NCI-H69 (cell line): ENCODE data around the gene SNAI1.
A peak's percentile ranks its signal among the peaks of the same experiment; 100 is the strongest.
"Not testable (repeated sequence)": the region's sequence is repeated elsewhere in the genome, so short reads cannot be mapped to it uniquely, and the experiment has no call there.

Source experiments
- DNase-seq: peaks from one replicate; lab custom pipeline; 2025; lab: John Stamatoyannopoulos, UW

SNAI1 gene

GRCh38 chr20:49964964-49965780 is 17.6 kb upstream of the SNAI1 start:
- peak; percentile 66 for DNase-seq

GRCh38 chr20:49965781-49966305 is 16.9 kb upstream of the SNAI1 start:
- DNase-seq: no peak

GRCh38 chr20:49966861-49967260 is 15.9 kb upstream of the SNAI1 start:
- DNase-seq: no peak

- DNase-seq: no peak
Measured at GRCh38 chr20:49969234-49969633, 13.5 kb upstream of the SNAI1 start.

GRCh38 chr20:49969946-49970345 is 12.8 kb upstream of the SNAI1 start:
- no peak for DNase-seq

- DNase-seq: no peak
Measured at GRCh38 chr20:49970498-49970897, 12.3 kb upstream of the SNAI1 start.

- DNase-seq: no peak
Measured at GRCh38 chr20:49973981-49974380, 8.8 kb upstream of the SNAI1 start.

- DNase-seq: no peak
Measured at GRCh38 chr20:49976542-49976941, 6.2 kb upstream of the SNAI1 start.

- DNase-seq: not testable (repeated sequence)
Measured at GRCh38 chr20:49977740-49978139, 5.0 kb upstream of the SNAI1 start.

- no peak for DNase-seq
Measured at GRCh38 chr20:49978685-49979029, 4.1 kb upstream of the SNAI1 start.

GRCh38 chr20:49979030-49979832 is 3.5 kb upstream of the SNAI1 start:
- peak; percentile 49 for DNase-seq

- DNase-seq: peak; percentile 62
Measured at GRCh38 chr20:49980140-49981008, 2.4 kb upstream of the SNAI1 start.

GRCh38 chr20:49981218-49982071 is 1.3 kb upstream of the SNAI1 start:
- no peak for DNase-seq

GRCh38 chr20:49982072-49982345 is 771 bp upstream of the SNAI1 start:
- DNase-seq: peak; percentile 70

GRCh38 chr20:49983123-49983847 is 505 bp downstream of the SNAI1 start:
- no peak for DNase-seq

GRCh38 chr20:49983848-49984408 is 1.1 kb downstream of the SNAI1 start:
- peak; percentile 3 for DNase-seq

- no peak for DNase-seq
Measured at GRCh38 chr20:49984426-49985153, 1.8 kb downstream of the SNAI1 start.

- no peak for DNase-seq
Measured at GRCh38 chr20:49985157-49985556, 2.4 kb downstream of the SNAI1 start.

- no peak for DNase-seq
Measured at GRCh38 chr20:49985617-49986016, 2.8 kb downstream of the SNAI1 start.

- no peak for DNase-seq
Measured at GRCh38 chr20:49986049-49986448, 3.3 kb downstream of the SNAI1 start.
